Neutrophil (primary cell): ENCODE results near the gene CHRNA7.

ENCODE experiments used
- H3K27ac ChIP-seq: fragments of 200-600 bp; sonication (generic); 2 replicates; pipeline ENCODE4 v1.5.1; 2016; ENCODE audit warnings: mild to moderate bottlenecking, moderate library complexity
- H3K27me3 ChIP-seq: fragments of 200-600 bp; sonication (generic); 2 replicates; pipeline ENCODE4 v1.6.0; 2016; ENCODE audit warnings: mild to moderate bottlenecking
- H3K36me3 ChIP-seq: fragments of 200-600 bp; sonication (generic); 2 replicates; pipeline ENCODE4 v1.5.1; 2017
- H3K4me1 ChIP-seq, 2 experiments: fragments of 200-600 bp in 1 of 2; sonication (generic) in 1 of 2; 1 replicate in 1 of 2; 2 replicates in 1 of 2; pipeline versions ENCODE4 v1.5.1 to v1.6.1; 2013 to 2016; ENCODE audit warnings: low read depth in 1 of 2, low read length in 1 of 2, mild to moderate bottlenecking in 1 of 2, moderate library complexity in 1 of 2; ENCODE audit not compliant: control insufficient read depth in 1 of 2, insufficient read depth in 1 of 2
- H3K4me3 ChIP-seq, 2 experiments: fragments of 200-600 bp in 1 of 2; sonication (generic) in 1 of 2; 1 replicate in 1 of 2; 2 replicates in 1 of 2; pipeline ENCODE4 v1.5.1; 2013 to 2016; ENCODE audit warnings: low read depth in 1 of 2, low read length in 1 of 2, mild to moderate bottlenecking in 1 of 2, moderate library complexity in 1 of 2
- H3K9me3 ChIP-seq: fragments of 200-600 bp; sonication (generic); 2 replicates; pipeline ENCODE4 v1.5.1; 2016
- TF ChIP-seq, protein P1 (sequence below): fragments of 200-600 bp; sonication (generic); IDR thresholded peaks from 2 replicates; pipeline ENCODE4 v1.5.1; 2016; ENCODE audit warnings: antibody characterized with exemption

CHRNA7 gene

DNA sequence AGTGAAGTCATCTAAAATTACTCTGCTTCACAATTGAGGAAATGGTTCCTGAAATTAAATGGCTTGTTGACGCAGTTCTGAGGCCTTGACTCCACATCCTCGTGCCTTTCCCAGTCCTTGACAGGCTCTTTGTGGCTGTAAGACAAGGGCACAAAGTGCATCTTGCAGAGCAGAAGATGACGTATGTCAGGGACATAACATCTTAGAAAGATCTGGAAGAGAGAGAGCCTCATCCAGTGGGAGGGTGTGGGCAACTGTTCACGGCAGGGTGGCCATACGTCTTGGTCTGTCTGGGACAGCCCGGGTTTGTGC is 91.0 kb downstream of the CHRNA7 start:
- TF ChIP-seq, protein P1, sequence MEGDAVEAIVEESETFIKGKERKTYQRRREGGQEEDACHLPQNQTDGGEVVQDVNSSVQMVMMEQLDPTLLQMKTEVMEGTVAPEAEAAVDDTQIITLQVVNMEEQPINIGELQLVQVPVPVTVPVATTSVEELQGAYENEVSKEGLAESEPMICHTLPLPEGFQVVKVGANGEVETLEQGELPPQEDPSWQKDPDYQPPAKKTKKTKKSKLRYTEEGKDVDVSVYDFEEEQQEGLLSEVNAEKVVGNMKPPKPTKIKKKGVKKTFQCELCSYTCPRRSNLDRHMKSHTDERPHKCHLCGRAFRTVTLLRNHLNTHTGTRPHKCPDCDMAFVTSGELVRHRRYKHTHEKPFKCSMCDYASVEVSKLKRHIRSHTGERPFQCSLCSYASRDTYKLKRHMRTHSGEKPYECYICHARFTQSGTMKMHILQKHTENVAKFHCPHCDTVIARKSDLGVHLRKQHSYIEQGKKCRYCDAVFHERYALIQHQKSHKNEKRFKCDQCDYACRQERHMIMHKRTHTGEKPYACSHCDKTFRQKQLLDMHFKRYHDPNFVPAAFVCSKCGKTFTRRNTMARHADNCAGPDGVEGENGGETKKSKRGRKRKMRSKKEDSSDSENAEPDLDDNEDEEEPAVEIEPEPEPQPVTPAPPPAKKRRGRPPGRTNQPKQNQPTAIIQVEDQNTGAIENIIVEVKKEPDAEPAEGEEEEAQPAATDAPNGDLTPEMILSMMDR, result no peak
- H3K27ac ChIP-seq, result no peak overlapping the region
- H3K4me3 ChIP-seq, result no peak overlapping the region

GRCh38 chr15:32122013-32122412 is 91.7 kb downstream of the CHRNA7 start:
- no peaks in the 10 kb centered on the region for H3K4me1 ChIP-seq
- TF ChIP-seq, protein P1, result no peak
- no peaks in the 10 kb centered on the region for H3K9me3 ChIP-seq
- no peaks in the 10 kb centered on the region for H3K36me3 ChIP-seq
- no peaks in the 10 kb centered on the region for H3K27me3 ChIP-seq
- no peak overlapping the region for H3K27ac ChIP-seq
- no peak overlapping the region for H3K4me3 ChIP-seq

More for the DNA sequence above, 91.0 kb downstream of the CHRNA7 start:
- no peaks in the 10 kb centered on the region for H3K36me3 ChIP-seq
- H3K9me3 ChIP-seq, result no peaks in the 10 kb centered on the region
- H3K27me3 ChIP-seq, result no peaks in the 10 kb centered on the region
- H3K4me1 ChIP-seq, result no peaks in the 10 kb centered on the region

DNA sequence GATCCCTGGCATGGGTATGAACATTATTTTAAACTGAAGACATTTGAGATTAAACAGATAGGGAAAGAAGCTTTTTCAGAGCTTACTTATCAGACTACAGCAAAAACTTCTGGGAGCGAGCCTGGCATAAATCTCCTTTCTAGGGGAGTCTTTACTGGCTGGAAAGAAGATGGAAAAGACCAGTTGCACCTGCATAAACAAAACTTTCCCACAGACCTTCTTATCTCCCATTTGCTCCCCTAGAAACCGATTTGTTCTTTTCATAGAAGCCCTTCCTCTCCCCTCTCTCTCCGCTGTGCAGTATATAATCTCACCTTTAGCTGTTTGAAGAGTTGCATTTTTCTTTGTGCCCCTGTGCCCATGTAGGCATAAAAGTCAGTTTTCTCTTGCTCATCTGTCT is 93.2 kb downstream of the CHRNA7 start:
- no peaks in the 10 kb centered on the region for H3K27me3 ChIP-seq
- TF ChIP-seq, protein P1, result no peak
- no peak overlapping the region for H3K4me3 ChIP-seq
- H3K9me3 ChIP-seq, result no peaks in the 10 kb centered on the region
- no peaks in the 10 kb centered on the region for H3K36me3 ChIP-seq
- no peak overlapping the region for H3K27ac ChIP-seq
- H3K4me1 ChIP-seq, result no peaks in the 10 kb centered on the region

GRCh38 chr15:32124726-32125125 is 94.4 kb downstream of the CHRNA7 start:
- no peaks in the 10 kb centered on the region for H3K9me3 ChIP-seq
- no peaks in the 10 kb centered on the region for H3K36me3 ChIP-seq
- no peak overlapping the region for H3K4me3 ChIP-seq
- no peaks in the 10 kb centered on the region for H3K27me3 ChIP-seq
- no peaks in the 10 kb centered on the region for H3K4me1 ChIP-seq
- TF ChIP-seq, protein P1, result no peak
- H3K27ac ChIP-seq, result no peak overlapping the region

DNA sequence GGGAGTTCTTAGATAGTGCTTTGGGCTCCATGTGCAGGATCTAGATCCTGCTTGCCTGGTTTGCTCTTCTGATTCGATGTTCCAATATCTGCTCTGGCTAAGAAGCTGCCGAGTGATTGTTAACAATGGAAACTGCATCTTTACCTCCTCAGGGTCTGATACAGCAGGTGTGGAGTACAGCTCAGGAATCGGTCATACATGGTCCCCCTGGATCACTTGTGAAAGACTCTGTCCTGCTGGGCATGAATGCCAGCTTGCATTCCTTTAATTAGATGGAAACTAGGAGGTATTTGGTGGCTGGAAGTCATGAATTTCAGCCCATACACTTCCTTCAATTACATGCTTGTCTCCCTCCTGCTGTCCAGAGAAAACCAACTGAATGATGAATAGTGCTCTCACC is 95.3 kb downstream of the CHRNA7 start:
- Histone ChIP-seq H3K9me3 (no peaks in the 10 kb centered on the region), H3K4me1 (no peaks in the 10 kb centered on the region), H3K27me3 (no peaks in the 10 kb centered on the region), H3K4me3 (no peak overlapping the region), H3K27ac (no peak overlapping the region), H3K36me3 (no peaks in the 10 kb centered on the region)
- TF ChIP-seq, protein P1, result no peak

GRCh38 chr15:32129815-32130214 is 99.5 kb downstream of the CHRNA7 start:
- H3K9me3 ChIP-seq, result no peaks in the 10 kb centered on the region
- no peak overlapping the region for H3K27ac ChIP-seq
- no peaks in the 10 kb centered on the region for H3K4me1 ChIP-seq
- H3K36me3 ChIP-seq, result no peaks in the 10 kb centered on the region
- H3K4me3 ChIP-seq, result no peak overlapping the region
- TF ChIP-seq, protein P1, result no peak
- H3K27me3 ChIP-seq, result no peaks in the 10 kb centered on the region
